Measurements from ENCODE around the gene SERPIND1.

The SERPIND1 gene

DNA sequence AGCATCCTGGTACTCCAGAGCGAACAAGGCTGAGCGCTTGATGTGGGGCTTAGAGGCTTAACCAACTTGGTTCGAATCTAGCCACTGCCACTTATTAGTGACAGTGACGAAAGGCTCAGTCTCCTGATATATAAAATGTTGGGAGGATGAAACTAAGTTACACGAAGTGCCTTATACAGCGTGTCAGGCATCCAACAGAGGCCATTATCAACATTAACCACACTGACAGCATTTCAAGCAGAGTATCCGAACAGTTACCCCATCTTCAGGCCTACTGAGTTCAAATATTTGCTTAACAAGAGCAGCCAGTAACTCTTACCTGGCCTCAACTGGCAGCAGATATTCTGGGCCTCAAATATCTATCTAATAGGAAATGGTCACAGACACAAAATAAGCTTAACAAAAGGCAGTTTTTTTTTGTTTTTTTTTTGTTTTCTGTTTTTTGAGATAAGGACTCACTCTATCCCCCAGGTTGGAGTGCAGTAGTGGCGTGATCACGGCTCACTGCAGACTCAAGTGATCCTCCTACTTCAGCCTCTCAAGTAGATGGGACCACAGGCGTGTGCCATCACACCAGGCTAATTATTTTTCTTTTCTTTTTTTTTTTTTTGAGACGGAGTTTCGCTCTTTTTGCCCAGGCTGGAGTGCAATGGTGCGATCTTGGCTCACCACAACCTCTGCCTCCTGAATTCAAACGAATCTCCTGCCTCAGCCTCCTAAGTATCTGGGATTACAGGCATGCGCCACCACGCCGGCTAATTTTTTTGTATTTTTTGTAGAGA lies 2.9 kb downstream of the SERPIND1 start:
- no peak for DNase-seq

DNA sequence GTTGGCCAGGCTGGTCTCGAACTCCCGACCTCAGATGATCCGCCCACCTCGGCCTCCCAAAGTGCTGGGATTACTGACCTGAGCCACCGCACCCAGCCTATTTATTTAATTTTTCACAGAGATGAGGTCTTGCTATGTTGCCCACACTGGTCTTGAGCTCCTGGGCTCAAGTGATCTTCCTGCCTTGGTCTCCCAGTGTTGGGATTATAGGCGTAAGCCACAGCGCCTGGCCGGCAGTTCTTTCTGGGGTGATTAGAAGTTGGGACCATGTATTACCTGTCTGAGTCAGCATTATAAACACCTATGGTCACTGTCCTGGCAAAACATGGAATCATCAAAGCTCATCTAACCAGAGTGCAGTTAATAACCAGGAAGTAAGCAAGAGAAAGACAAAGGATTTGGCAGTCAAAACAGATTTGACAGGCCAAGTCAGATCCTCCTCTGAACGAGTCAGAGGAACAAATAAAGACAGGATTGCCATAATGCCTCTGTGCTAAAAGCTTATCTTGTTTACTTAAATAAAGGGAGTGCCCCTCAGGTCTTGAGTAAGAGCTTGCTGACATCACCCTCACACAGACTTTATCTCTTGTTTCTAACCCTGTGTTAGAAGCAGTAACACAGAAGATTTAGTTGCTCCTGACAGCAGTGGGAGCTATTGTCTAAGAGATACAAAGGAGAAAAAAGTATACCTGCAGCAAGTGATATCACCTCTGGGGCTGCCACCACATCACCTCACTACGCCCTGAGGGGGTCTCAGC lies 3.7 kb downstream of the SERPIND1 start:
- no peak for DNase-seq

DNA sequence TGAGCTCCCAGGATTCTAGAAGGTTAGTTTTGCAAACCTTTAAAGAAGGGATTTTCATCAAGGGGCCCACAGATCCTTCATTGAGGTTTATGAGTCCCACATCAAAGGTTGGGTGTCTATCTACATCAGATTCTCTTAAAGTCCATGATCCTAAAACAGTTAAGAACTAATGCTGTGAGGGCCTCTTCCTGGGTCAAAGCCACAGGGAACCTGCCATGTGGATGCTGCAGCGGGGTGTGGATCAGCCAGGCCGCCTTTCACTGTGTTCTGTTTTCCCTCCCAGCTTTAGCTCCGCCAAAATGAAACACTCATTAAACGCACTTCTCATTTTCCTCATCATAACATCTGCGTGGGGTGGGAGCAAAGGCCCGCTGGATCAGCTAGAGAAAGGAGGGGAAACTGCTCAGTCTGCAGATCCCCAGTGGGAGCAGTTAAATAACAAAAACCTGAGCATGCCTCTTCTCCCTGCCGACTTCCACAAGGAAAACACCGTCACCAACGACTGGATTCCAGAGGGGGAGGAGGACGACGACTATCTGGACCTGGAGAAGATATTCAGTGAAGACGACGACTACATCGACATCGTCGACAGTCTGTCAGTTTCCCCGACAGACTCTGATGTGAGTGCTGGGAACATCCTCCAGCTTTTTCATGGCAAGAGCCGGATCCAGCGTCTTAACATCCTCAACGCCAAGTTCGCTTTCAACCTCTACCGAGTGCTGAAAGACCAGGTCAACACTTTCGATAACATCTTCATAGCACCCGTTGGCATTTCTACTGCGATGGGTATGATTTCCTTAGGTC lies 5.3 kb downstream of the SERPIND1 start:
- DNase-seq: no peak

DNA sequence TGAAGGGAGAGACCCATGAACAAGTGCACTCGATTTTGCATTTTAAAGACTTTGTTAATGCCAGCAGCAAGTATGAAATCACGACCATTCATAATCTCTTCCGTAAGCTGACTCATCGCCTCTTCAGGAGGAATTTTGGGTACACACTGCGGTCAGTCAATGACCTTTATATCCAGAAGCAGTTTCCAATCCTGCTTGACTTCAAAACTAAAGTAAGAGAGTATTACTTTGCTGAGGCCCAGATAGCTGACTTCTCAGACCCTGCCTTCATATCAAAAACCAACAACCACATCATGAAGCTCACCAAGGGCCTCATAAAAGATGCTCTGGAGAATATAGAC lies 5.9 kb downstream of the SERPIND1 start:
- no peak for DNase-seq

DNA sequence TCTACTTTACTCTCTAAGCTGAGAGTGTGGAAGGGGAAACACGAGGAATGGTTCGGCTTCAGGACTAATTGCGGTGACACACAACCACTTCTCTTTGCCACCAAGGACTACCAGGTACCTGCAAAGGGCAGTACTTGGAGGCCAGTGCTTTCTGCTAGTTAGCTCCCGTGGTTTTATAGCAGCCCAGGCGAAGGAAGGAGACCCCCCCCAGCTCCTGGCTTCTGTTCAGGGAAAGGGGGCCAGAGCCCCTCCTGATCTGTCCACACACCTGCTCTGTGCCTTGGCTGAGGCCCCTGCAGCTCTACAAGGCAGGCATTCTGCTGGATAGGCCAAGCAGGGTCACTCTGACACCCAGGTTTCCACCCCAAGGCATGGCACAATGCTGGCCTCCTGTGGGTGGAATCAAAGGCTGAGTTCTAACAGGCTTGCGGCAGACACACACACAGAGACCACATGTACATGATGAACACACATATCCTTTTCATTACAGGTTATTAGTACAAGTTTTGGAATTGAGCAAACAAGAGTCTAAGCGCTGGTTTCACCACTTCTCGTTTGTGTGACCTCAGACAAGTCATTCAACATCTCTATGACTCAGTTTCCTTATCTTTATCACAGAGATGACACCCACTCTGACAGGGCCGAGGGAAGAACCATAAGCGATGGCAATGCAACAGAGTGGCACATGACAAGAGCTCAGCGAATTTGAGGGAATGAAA lies 7.5 kb downstream of the SERPIND1 start:
- no peak for DNase-seq

DNA sequence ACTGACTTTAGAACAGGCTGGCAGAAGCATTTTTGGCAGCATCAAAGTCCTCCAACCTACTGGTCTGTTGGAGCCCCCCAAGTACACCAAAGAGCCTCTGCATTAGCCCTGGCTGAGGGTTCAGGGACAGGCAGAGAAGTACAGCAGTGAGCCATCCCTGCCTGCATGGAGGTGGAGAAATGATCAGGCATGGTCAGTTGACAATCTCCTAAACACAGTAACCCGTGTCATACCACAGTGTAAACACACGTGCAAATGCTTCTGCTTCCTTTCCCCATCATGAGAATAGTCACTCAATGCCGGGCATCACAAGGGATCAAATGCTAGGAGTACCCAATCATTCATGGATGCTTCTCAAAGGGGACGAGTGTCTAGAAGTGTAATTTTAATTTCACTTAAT lies 8.2 kb downstream of the SERPIND1 start:
- DNase-seq: no peak

DNA sequence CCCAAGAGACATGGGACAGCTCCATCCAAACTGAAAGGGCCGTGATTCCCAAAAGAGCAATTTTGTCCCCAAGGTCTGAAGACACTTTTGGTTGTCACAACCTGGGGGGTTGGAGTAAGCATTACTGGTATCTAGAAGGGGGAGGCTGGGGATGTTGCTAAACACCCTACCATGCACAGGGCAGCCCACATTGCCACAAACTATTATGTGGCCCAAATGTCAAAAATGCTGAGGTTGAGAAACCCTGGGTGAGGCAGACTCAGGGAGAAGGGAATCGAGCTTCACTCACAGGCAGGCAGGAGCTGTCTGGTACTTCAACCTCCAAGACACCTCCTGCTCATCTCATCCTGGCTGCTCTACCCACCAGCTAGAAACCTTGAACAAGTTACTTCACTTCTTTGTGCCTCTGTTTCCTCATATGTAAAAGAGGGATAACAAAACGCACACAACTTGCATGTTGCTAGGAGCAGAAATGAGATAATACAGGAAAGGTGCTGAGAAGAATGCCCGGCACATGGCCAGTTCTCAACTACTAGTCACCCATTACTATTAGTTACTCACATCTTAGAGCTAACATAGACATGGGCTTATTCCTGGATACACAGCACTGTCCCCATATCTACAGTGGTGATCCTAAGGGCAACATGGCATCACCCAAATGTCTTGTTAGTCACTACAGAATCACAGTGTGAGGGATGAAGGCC lies 8.8 kb downstream of the SERPIND1 start:
- DNase-seq: no peak

DNA sequence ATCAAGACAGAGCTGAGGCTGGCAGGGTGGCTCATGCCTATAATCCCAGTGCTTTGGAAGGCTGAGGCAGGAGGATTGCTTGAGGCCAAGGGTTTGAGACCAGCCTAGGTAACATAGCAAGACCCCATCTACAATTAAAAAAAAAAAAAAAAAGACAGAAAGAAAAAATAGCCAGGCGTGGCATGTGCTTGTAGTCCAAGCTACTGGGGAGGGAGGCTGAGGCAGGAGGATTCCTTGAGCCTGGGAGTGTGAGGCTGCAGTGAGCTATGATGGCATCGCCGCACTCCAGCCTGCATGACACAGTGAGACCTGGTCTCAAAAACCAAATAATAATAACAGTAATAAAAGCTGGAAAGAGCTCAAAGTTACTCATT lies 9.4 kb downstream of the SERPIND1 start:
- no peak for DNase-seq

DNA sequence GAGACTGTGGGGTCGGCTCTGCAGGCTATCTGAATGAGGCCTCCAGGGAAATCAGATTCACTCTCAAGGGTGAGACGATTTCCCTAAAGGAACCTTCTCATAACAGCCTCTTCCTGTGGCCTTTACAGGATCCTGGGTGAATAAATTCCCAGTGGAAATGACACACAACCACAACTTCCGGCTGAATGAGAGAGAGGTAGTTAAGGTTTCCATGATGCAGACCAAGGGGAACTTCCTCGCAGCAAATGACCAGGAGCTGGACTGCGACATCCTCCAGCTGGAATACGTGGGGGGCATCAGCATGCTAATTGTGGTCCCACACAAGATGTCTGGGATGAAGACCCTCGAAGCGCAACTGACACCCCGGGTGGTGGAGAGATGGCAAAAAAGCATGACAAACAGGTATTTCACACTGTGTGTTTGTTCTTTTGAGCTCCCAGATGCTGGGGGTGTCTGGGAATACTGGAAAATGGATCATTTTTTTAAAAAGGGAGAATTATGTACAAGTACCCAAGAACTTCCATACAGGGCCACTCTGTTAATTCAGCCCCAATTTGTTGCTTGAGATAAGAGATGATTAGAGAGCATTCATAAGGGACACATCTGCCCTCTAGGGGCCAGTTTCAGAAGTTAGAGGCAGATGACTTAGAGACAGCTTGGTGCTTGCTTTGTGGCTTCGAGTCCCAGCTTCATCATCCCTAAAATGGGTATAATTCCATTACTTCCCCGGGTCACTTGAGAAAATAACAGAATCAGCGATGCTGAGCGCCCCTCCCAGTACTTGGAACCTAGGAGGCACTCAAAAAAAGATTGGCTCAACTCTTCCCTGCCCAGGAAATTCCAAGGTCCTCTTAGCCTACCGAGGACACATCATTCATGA lies 10.2 kb downstream of the SERPIND1 start:
- peak; percentile 6 to 58 for DNase-seq

DNA sequence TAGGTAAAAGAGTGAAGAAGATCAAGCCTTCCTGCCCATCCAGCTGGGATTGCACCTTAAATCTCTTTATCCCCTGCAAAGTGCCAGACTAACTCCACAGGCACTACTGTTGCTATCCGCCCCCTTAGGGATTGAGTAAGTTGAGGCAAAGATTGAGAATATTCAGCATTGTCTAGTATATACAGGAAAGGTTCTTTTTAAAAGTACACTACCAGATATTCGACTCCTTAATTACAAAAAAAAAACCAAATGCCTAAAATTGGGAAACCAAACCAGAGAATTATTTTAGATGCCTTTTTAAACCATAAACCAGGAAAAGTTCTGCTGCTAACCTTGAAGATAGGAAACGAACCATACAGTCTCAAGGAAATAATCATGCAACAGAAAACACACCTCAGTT lies 11.5 kb downstream of the SERPIND1 start:
- no peak for DNase-seq

DNA sequence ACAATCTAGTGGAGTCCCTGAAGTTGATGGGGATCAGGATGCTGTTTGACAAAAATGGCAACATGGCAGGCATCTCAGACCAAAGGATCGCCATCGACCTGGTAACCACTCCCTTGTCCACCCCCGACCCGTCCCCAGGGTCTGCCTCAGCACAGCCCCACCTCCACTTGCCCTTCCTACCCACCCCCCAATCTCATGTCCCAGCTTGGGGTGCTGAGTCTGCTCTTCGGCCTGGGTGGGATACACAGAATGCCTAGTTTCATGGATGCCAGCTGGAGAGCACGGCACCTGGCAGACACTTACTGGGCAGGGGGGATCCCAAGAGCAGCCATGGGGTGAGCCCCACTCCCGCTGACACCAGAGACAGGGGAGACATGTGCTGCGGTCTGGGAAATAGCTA lies 12.1 kb downstream of the SERPIND1 start:
- no peak for DNase-seq

DNA sequence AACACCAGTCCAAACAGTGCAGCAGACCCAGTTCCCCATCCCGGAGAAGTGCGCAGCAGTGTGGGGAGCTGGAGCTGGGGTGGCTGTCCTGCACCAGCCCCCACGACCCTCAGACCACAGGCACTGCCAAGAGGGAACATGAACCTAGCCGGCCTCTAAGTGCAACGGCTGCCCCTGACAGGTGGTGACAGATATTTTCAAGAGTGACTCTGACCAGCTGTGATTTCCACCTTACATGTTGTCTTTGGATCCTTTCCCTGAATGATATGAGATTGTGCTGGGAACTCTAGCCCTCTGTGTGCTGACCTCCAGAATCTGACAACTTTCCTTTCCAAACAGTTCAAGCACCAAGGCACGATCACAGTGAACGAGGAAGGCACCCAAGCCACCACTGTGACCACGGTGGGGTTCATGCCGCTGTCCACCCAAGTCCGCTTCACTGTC lies 12.6 kb downstream of the SERPIND1 start:
- DNase-seq: no peak

DNA sequence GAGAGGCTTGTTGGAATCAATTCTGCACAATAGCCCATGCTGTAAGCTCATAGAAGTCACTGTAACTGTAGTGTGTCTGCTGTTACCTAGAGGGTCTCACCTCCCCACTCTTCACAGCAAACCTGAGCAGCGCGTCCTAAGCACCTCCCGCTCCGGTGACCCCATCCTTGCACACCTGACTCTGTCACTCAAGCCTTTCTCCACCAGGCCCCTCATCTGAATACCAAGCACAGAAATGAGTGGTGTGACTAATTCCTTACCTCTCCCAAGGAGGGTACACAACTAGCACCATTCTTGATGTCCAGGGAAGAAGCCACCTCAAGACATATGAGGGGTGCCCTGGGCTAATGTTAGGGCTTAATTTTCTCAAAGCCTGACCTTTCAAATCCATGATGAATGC lies 13.3 kb downstream of the SERPIND1 start:
- DNase-seq: no peak

DNA sequence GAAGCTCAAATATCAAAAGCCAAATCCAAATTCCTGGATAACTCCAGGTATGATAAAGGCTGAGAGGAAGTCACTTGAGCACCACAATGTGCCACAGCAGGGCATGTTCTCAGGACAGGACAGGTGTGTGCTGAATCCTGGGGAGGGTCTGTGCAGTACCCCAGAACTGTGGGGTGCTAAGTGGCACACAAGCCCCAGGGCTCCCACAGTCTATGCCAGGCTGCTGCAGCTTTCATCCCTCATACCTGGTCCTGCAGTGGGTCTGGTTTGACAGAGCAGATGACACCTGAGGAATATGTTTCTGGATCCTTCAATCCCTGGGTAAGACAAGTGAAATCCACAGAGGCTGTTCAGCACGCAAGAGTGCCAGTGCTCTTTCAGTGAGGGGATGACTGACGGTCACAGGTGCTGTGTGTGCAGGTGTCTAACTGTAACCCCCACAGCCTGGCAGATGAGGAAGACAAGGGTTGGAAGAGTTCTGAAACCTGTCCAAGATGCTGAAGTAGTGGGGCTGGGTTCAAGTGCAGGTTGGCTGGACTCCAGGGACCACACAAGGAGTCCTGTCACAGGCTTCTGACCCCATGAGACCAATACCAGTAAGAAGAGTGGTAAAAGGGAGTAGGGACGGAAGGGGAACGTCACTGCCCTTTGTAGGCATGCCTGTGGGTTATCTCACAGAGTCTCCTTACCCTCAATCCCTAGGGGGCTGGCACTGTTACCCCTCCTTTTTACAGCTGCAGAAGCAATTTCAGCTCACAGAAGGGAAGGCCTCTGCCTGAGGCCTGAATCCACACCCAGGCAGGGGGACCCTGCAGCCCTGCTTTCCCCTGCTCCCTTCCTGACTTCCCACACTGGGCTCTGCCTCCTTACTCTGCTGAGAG lies 14.1 kb downstream of the SERPIND1 start:
- no peak for DNase-seq

DNA sequence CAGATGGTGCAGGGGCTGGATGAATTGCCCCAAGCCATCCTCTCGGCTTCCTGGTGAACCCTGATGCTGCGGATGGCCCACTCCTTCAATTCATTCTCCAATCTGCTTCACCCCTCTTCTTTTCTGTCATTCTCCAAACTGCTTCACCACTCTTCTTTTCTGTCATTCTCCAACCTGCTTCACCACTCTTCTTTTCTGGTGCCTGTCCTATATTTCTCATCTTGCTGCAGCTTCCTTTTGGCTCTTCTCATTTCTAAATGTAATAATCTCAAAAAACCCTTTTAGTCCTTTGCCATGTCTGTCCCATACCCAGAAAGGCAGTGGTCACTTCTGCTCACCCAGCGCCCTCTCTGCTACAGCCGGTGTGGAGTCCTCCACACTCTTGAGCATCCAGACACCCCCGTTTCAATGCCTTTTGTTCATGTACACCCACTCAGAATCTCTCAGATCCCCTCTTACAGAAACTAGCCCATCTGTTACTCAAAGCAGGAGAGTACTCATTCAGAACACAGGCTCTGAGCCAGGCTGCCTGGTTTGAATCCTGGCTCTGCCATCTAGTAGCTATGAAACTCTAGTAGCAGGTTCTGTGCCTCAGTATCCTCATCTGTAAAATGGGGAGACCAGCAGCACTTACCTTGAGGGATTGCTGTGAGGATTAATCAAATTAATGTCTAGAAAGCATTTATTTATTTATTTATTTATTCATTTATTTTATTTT lies 14.9 kb downstream of the SERPIND1 start:
- DNase-seq: no peak

DNA sequence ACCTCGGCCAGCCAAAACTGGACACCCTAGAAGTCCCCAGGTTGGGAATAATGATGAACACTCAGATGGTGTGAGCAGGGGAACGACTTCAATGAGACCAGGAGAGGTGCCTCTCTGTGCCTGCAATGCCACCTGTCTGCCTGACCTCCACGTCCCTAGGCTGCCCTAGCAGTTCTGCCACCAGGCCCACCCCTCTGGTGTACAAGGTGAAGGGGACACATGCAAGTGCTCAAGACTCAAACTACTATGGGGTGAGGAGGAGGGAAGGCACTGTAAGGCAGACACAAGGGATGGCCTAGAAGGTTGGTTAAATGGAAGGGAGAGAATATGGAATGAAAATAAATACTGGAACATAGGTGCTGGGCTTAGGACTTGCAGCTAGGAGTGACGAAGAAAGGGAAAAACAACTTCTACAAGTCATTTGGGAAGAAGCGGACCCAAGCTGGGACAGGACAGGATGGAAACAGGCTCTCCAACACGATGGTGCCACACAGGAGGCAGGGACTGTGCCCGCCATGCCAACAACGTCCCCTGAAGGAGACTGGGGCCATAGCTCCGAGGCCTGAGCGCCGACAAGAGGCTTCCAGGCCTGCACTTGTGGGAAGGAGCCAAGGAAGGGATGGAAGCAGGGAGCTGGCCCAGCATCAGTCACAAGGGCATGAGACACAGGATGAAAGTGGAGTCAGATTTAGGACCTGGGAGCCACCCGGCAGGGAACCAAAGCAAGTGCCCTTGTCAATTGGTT lies 18.5 kb downstream of the SERPIND1 start:
- no peak for DNase-seq

DNA sequence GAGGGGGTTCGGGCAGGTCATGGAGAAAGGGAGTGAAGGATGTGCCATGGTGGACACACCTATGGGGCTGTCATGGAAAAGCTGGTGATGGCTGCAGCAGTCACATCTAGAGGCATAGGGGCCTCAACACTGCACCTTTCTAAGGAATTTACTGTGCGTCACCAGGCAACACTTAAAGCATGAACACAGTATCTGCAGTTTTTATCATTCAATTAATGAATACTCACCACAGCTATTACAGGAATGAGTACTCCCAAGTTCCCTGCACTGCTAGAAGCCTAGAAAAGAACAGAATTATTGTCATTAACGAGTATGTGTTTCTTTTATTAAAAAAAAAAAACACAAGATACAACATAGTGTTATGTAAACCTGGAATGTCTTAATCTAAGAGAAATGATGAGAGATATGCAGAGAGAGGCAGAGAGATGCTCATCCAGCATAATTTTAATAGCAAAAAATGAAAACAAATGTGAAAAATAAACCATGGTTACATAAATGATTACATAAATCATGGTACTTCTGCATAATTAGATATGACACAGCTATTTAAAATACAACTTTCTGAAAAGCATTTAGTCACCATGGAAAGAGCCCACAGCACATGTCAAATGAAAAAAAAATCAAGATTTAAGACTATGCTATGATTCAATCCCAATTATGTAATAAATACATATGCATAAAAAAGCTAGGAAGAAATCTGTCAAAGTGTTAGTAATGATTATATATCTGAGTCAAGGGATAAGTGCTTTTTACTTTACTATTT lies 19.2 kb downstream of the SERPIND1 start:
- DNase-seq: peak in 1 of 2 donors; percentile 36

Data from hippocampal formation (tissue), 2 donors.